ENCODE data around the gene SELENOV. TPM values are rescaled to one million over a fixed set of nuclear protein-coding genes. Genes with fewer than 3 reads are reported as not detected.
A peak's percentile ranks its signal among the peaks of the same experiment; 100 is the strongest.

Gene SELENOV
- total RNA-seq, 1 experiment from 2014 or later: not detected

GRCh38 chr19:39558624-39559117 is 43.7 kb downstream of the SELENOV start (continued):
- no peak for TF ChIP-seq REST (IDR thresholded peaks at IDR 0.05; ENCODE audit: low read depth)
- TF ChIP-seq, protein P1, sequence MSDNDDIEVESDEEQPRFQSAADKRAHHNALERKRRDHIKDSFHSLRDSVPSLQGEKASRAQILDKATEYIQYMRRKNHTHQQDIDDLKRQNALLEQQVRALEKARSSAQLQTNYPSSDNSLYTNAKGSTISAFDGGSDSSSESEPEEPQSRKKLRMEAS (IDR thresholded peaks at IDR 0.05): no peak
- no peak for TF ChIP-seq EZH2phosphoT487 (IDR thresholded peaks at IDR 0.05; ENCODE audit: borderline replicate concordance)
- no peak for TF ChIP-seq SIN3A (IDR thresholded peaks at IDR 0.05; ENCODE audit: low read depth)
- no peak for TF ChIP-seq CBX3 (IDR thresholded peaks at IDR 0.05; ENCODE audit: low read depth)
- TF ChIP-seq POLR2AphosphoS5 (IDR thresholded peaks at IDR 0.05; ENCODE audit: low read depth, low read length): no peak
- no peak for TF ChIP-seq SP1 (IDR thresholded peaks at IDR 0.05; ENCODE audit: low read depth)
- TF ChIP-seq TCF7L2 (IDR thresholded peaks at IDR 0.05; ENCODE audit: borderline replicate concordance, extremely low read depth, insufficient read depth, insufficient read length): no peak
- no peak for TF ChIP-seq POLR2A (IDR thresholded peaks at IDR 0.05; ENCODE audit: borderline replicate concordance, extremely low read depth, insufficient read depth, insufficient read length)
- TF ChIP-seq JUND (IDR thresholded peaks at IDR 0.05): no peak
- no peak for TF ChIP-seq SRF (IDR thresholded peaks at IDR 0.05; ENCODE audit: low read depth)
- TF ChIP-seq EGR1 (IDR thresholded peaks at IDR 0.05; ENCODE audit: low read depth): no peak
- no peak for TF ChIP-seq FOSL1 (IDR thresholded peaks at IDR 0.05; ENCODE audit: low read depth)

DNA sequence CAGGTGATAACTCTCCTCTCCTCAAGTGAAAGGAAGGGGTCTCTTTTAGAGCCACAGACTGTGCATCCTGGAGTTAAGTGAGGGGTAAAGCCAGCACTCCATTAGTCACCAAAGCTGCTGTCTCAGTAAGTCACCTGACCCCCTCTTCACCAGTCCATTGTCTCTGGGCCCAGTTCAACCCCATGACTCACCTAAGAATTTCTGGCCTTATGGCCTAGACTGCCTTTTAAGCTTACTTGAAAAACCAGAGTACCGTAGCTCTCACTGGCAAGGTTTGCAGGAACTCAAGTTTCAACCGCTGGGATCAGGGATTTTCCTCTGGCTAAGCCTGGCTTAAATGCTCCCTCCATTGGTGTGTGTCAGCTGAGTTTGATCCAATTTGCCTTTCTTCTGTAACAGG is 48.5 kb downstream of the SELENOV start:
- ChIA-PET RAD21 (ENCODE audit: low non-redundant PET in 1 of 2, low total read pairs in 2 of 2, uncharacterized antibody in 2 of 2, unreplicated experiment in 2 of 2) (no interaction called here), CTCF (no interaction called here), POLR2A (no interaction called here)
- BruUV-seq (replicated peaks): no TSS peak
- DNase-seq (ENCODE audit: low read depth, low spot score) (peak; percentile 12), ATAC-seq (peak; percentile 60)
- peaks cover 24% of the 10 kb centered on the region; the same call in 1 of the 2 replicates for H3K27me3 ChIP-seq (ENCODE audit: insufficient read depth, low read length)
- no peak overlapping the region for H3K27ac ChIP-seq (ENCODE audit: low read depth, low read length)
- H3K4me3 ChIP-seq (replicated peaks in 1 of 2; ENCODE audit: low read depth in 1 of 2, low read length in 2 of 2): no peak overlapping the region
- H2AFZ ChIP-seq (ENCODE audit: low read depth, low read length, poor library complexity, severe bottlenecking): no peak overlapping the region
- H3K9ac ChIP-seq (ENCODE audit: low read length): no peak overlapping the region
- H3K79me2 ChIP-seq (ENCODE audit: insufficient read depth, low read length): no peaks in the 10 kb centered on the region
- no peaks in the 10 kb centered on the region for H3K9me2 ChIP-seq (ENCODE audit: insufficient read depth)
- H3K9me3 ChIP-seq (ENCODE audit: control insufficient read depth in 1 of 2, insufficient read depth in 1 of 2, low read depth in 1 of 2, low read length in 2 of 2): no peaks in the 10 kb centered on the region
- TF ChIP-seq FOSL1 (IDR thresholded peaks at IDR 0.05; ENCODE audit: low read depth): 0 out of 2 replicates have a peak, but pooled peaks have one; percentile 17
- TF ChIP-seq, protein P2, sequence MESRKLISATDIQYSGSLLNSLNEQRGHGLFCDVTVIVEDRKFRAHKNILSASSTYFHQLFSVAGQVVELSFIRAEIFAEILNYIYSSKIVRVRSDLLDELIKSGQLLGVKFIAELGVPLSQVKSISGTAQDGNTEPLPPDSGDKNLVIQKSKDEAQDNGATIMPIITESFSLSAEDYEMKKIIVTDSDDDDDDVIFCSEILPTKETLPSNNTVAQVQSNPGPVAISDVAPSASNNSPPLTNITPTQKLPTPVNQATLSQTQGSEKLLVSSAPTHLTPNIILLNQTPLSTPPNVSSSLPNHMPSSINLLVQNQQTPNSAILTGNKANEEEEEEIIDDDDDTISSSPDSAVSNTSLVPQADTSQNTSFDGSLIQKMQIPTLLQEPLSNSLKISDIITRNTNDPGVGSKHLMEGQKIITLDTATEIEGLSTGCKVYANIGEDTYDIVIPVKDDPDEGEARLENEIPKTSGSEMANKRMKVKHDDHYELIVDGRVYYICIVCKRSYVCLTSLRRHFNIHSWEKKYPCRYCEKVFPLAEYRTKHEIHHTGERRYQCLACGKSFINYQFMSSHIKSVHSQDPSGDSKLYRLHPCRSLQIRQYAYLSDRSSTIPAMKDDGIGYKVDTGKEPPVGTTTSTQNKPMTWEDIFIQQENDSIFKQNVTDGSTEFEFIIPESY (IDR thresholded peaks at IDR 0.05; ENCODE audit: extremely low read depth, insufficient replicate concordance, low read length): no peak
- peak overlapping the region; percentile 32 for H3K4me2 ChIP-seq (ENCODE audit: low read length)
- H3K36me3 ChIP-seq (ENCODE audit: control insufficient read depth in 1 of 2, insufficient read depth in 2 of 2, low read length in 2 of 2): no peaks in the 10 kb centered on the region
- no peaks in the 10 kb centered on the region for H4K20me1 ChIP-seq (ENCODE audit: insufficient read depth)
- peaks cover 0 to 8% of the 10 kb centered on the region in 2 experiments; a peak in 2 of 4 replicates for H3K4me1 ChIP-seq (ENCODE audit: control insufficient read depth in 1 of 2, insufficient read depth in 2 of 2, low read length in 2 of 2)
- intact Hi-C loops (cut with micrococcal nuclease): loop anchor here (10.0 kb wide), 1 partner anchor 51 kb away; no protein-coding TSS in a partner anchor

Data from HCT116 (cell line).